Colonic mucosa (tissue), 4 donors: ENCODE data around the gene NOS1AP. TPM values are rescaled to one million over a fixed set of nuclear protein-coding genes. Genes with fewer than 3 reads are reported as not detected.
"Not testable (repeated sequence)": the region's sequence is repeated elsewhere in the genome, so short reads cannot be mapped to it uniquely, and the experiment has no call there.

Experiments used
- DNase-seq: peaks from one replicate; pipeline ENCODE4 v3.0.0-alpha.2; 2020
- H3K27ac ChIP-seq: fragments of 200-600 bp; one replicate; pipeline ENCODE4 v1.8.0; 2021
- H3K27me3 ChIP-seq: fragments of 200-600 bp; one replicate; pipeline ENCODE4 v1.8.0; 2021
- H3K36me3 ChIP-seq: fragments of 200-600 bp; one replicate; pipeline ENCODE4 v1.8.0; 2021
- H3K4me1 ChIP-seq: fragments of 200-600 bp; one replicate; pipeline ENCODE4 v1.8.0; 2021; ENCODE audit warnings: mild to moderate bottlenecking
- H3K4me3 ChIP-seq: fragments of 200-600 bp; one replicate; pipeline ENCODE4 v1.8.0; 2021
- H3K9ac ChIP-seq, 2 donors: one replicate each; pipeline ENCODE4 v1.7.0; 2013; ENCODE audit warnings: control low read depth in 2 of 2, low read depth in 2 of 2, low read length in 2 of 2
- H3K9me3 ChIP-seq: fragments of 200-600 bp; one replicate; pipeline ENCODE4 v1.8.0; 2021
- intact Hi-C: fragments of 100-400 bp; cut with DNase I; formaldehyde crosslinking; loops from one replicate; pipeline ENCODE4 v1.14.1; 2022
- total RNA-seq, 2 donors: library from RNA; stranded (reverse); fragmentation: NEBNext Ultra II Directional in 1 of 2; extraction: Animal tissue kit (Norgen Biotek cat#: 25700) in 1 of 2; gene quantifications; one replicate each; pipeline ENCODE4 v1.2.1, GENCODE V29; 2021
- TF ChIP-seq, protein P1 (sequence below): fragments of 200-600 bp; IDR thresholded peaks from one replicate; pipeline ENCODE4 v1.8.0; 2022; ENCODE audit warnings: antibody characterized with exemption, mild to moderate bottlenecking
- donor health status: healthy.
- donor health status: DM: no; HTN: no; CAD: no.
- donor health status: DM: no; HTN: no; CAD: no.

The NOS1AP gene
- total RNA-seq, 2 donors from 2014 or later, result 9.0 to 14.4 TPM

DNA sequence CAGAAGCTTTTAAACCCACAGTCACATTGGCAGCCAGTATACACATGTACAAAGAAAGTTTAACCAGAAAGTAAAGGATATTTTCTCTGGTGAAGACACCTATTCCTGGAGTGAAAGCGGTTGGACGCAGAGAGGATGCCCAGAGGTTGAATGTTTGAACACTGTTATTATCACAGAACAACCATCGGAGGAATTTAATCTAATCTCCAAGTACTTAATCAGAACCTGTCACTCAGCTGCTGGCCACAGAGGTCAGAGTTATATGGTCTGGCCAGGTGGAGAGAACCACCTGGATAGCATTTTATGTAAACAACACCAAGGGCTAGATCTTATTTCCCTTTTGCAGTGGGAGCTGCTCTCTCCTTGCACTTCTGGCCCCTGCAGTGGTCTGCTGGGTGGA, 277.8 kb downstream of the NOS1AP start:
- intact Hi-C loops, result no loop called here
- Histone ChIP-seq H3K36me3 (no peaks in the 10 kb centered on the region), H3K4me3 (no peak overlapping the region), H3K9me3 (no peaks in the 10 kb centered on the region), H3K4me1 (no peaks in the 10 kb centered on the region), H3K9ac (no peak overlapping the region), H3K27me3 (no peaks in the 10 kb centered on the region), H3K27ac (no peak overlapping the region)
- TF ChIP-seq, protein P1, sequence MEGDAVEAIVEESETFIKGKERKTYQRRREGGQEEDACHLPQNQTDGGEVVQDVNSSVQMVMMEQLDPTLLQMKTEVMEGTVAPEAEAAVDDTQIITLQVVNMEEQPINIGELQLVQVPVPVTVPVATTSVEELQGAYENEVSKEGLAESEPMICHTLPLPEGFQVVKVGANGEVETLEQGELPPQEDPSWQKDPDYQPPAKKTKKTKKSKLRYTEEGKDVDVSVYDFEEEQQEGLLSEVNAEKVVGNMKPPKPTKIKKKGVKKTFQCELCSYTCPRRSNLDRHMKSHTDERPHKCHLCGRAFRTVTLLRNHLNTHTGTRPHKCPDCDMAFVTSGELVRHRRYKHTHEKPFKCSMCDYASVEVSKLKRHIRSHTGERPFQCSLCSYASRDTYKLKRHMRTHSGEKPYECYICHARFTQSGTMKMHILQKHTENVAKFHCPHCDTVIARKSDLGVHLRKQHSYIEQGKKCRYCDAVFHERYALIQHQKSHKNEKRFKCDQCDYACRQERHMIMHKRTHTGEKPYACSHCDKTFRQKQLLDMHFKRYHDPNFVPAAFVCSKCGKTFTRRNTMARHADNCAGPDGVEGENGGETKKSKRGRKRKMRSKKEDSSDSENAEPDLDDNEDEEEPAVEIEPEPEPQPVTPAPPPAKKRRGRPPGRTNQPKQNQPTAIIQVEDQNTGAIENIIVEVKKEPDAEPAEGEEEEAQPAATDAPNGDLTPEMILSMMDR, result no peak
- DNase-seq, result no peak

DNA sequence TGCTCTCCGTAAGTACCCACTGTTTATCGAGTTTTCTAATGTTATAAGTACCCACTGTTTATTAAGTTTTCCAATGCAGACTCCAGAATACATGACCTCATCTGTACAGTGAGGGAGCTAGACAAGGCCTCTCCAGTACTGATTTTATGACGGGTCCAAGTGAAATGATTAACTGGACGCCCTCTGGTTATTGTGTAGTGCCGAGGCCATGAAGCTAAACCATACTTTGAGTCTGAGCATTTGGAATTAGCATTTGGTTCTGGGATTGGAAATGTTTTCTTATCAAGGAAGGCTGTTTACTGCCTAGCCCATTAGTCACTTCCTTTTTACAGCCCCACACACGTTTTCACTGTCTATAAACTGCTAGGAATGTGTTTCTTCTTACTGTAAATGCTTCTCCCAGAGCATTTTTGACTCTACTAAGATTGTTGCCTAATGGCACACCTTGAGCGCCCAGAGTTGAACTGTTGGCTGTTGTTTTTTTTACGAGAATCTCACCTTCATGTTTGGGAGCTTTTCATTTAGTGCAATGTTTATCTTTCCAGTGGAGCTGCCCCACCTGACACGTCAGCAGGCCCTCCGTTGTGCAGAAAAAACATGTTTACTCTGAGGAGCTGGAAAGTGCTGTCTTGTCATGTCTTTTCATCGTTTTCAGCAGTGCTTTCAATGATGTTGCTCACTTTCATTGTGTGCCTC, 280.3 kb downstream of the NOS1AP start:
- Histone ChIP-seq H3K9me3 (no peaks in the 10 kb centered on the region), H3K4me1 (no peaks in the 10 kb centered on the region), H3K27ac (peak overlapping the region; percentile 34), H3K36me3 (no peaks in the 10 kb centered on the region), H3K9ac (peak overlapping the region in 1 of 2 donors; percentile 40), H3K4me3 (no peak overlapping the region), H3K27me3 (no peaks in the 10 kb centered on the region)
- DNase-seq, result peak; percentile 54
- intact Hi-C loops, result loop anchor here (5.0 kb wide), 1 partner anchor 43 kb away; no protein-coding TSS in a partner anchor
- TF ChIP-seq, protein P1, result no peak

DNA sequence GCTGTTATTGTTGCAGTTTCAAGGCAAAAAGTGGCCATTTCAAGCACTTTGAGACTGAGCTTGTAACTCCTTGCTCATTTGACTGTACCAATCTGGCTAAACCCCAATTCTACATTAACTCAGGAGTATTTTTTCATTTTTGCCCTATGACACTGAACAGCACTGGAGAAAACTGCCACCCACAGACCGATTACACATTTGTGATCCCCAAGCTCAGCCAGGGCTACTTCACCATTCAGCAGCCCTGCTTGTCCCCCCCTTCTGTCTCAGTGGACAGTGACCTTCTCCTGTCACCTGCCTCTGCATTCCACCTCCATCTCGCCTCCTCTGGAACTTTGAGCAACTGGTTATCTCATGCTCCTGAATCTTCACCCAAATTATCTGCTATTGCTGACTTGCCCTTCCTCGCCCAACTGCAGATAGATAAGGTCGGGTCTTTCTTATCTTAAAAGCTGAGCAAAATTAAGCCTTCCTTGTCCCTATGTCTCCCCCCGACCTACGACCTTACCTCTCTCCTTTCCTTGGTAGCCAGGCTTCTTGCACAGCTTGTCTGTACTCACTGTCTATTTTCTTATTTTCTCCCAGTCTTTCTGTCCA, 281.9 kb downstream of the NOS1AP start:
- H3K9me3 ChIP-seq, result no peaks in the 10 kb centered on the region
- no peaks in the 10 kb centered on the region for H3K27me3 ChIP-seq
- TF ChIP-seq, protein P1, result no peak
- no peak overlapping the region for H3K9ac ChIP-seq
- DNase-seq, result no peak
- intact Hi-C loops, result loop anchor here (5.0 kb wide), 1 partner anchor 41 kb away; no protein-coding TSS in a partner anchor
- no peaks in the 10 kb centered on the region for H3K36me3 ChIP-seq
- H3K27ac ChIP-seq, result no peak overlapping the region
- no peak overlapping the region for H3K4me3 ChIP-seq
- no peaks in the 10 kb centered on the region for H3K4me1 ChIP-seq

DNA sequence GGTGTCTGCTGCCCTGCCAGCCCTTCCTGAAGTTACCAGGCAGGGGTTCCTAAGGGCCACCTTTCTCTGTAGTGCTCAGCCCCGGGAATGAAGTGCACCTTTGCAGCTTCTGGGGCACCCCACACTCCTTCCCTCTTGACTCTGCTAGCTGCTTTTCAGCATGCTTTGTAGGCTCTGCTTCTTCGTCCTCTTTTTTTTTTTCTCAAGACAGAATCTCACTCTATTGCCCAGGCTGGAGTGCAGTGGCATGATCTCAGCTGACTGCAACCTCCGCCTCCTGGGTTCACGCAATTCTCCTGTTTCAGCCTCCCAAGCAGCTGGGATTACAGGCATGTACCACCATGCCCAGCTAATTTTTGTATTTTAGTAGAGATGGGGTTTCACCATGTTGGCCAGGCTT, 282.4 kb downstream of the NOS1AP start:
- DNase-seq, H3K36me3 ChIP-seq, H3K9ac ChIP-seq, H3K4me1 ChIP-seq, H3K27me3 ChIP-seq, H3K4me3 ChIP-seq, H3K27ac ChIP-seq, H3K9me3 ChIP-seq: not testable (repeated sequence)
- intact Hi-C loops, result loop anchor here (5.0 kb wide), 1 partner anchor 40 kb away; no protein-coding TSS in a partner anchor

DNA sequence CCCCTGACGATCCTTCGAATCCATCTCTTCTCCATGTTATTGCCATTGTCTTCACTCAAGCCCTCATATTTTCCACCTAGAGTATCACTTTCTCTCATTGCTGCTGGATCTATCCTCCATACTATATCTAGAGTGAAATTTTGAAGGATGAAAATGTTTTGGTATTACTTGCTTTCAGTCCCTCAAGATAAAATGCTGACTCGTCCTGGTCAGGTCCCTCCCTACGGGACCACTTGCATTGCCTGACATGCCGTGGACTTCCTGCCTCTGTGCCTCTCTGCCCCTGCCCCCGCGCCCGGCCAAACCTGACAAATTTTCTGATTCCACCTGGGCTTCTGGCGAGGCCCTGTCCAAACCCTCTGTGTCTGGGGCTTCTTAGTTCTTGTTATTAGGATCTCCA, 283.6 kb downstream of the NOS1AP start:
- DNase-seq, result no peak
- no peaks in the 10 kb centered on the region for H3K27me3 ChIP-seq
- no peaks in the 10 kb centered on the region for H3K9me3 ChIP-seq
- H3K27ac ChIP-seq, result no peak overlapping the region
- H3K36me3 ChIP-seq, result no peaks in the 10 kb centered on the region
- intact Hi-C loops, result loop anchor here (5.0 kb wide), 1 partner anchor 39 kb away; no protein-coding TSS in a partner anchor
- H3K4me3 ChIP-seq, result no peak overlapping the region
- H3K9ac ChIP-seq, result no peak overlapping the region
- TF ChIP-seq, protein P1, result no peak
- no peaks in the 10 kb centered on the region for H3K4me1 ChIP-seq

DNA sequence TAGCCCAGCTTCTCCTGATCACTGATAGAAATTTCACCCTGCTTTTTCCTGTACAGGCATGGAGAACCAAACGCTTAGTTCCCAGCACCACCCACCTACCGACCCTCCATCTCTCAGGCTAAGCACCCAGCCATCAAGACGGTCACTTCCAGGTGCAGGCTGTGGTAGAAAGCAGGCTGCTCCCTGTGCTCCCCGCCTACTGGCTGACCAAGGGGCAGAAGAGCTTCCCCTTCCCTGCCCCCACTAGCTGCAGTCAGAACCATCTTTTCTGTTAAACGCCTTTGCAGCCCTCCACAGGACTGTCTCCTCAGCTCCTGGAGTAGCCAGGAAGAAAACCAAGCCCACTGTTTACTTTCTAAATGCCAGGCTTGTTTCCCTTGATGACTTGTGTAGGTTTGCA, 284.2 kb downstream of the NOS1AP start:
- H3K9me3 ChIP-seq, result no peaks in the 10 kb centered on the region
- TF ChIP-seq, protein P1, result no peak
- no peaks in the 10 kb centered on the region for H3K36me3 ChIP-seq
- intact Hi-C loops, result loop anchor here (5.0 kb wide), 1 partner anchor 39 kb away; no protein-coding TSS in a partner anchor
- no peaks in the 10 kb centered on the region for H3K4me1 ChIP-seq
- no peak overlapping the region for H3K9ac ChIP-seq
- H3K27ac ChIP-seq, result no peak overlapping the region
- no peaks in the 10 kb centered on the region for H3K27me3 ChIP-seq
- no peak overlapping the region for H3K4me3 ChIP-seq
- no peak for DNase-seq
